Osteocyte (in vitro differentiated cells): Measurements from ENCODE around the gene IL23A. TPM values are rescaled to one million over a fixed set of nuclear protein-coding genes. Genes with fewer than 3 reads are reported as not detected.

Experiments
- DNase-seq: peaks from one replicate; pipeline ENCODE4 v3.0.0; 2021; ENCODE audit warnings: mixed read lengths; ENCODE audit not compliant: unreplicated experiment; ENCODE audit errors: extremely low spot score
- H3K27ac Mint-ChIP-seq: one replicate; pipeline ENCODE4 v1.8.0; 2021; ENCODE audit warnings: mild to moderate bottlenecking, mixed read lengths; ENCODE audit not compliant: unreplicated experiment
- H3K27me3 Mint-ChIP-seq: one replicate; pipeline ENCODE4 v1.8.0; 2021; ENCODE audit warnings: mixed read lengths; ENCODE audit not compliant: unreplicated experiment
- H3K36me3 Mint-ChIP-seq: one replicate; pipeline ENCODE4 v1.8.0; 2021; ENCODE audit warnings: mixed read lengths; ENCODE audit not compliant: unreplicated experiment
- H3K4me1 Mint-ChIP-seq: one replicate; pipeline ENCODE4 v1.8.0; 2021; ENCODE audit warnings: mixed read lengths; ENCODE audit not compliant: unreplicated experiment
- H3K4me3 Mint-ChIP-seq: one replicate; pipeline ENCODE4 v1.8.0; 2021; ENCODE audit warnings: mild to moderate bottlenecking, moderate library complexity, mixed read lengths; ENCODE audit not compliant: unreplicated experiment
- H3K9me3 Mint-ChIP-seq: one replicate; pipeline ENCODE4 v1.8.0; 2021; ENCODE audit warnings: mixed read lengths; ENCODE audit not compliant: unreplicated experiment
- CTCF ChIP-seq: fragments of 200-600 bp; sonication (generic); IDR thresholded peaks from 2 replicates; pipeline ENCODE4 v1.5.0; 2021; ENCODE audit warnings: antibody characterized with exemption, mild to moderate bottlenecking, moderate library complexity
- total RNA-seq: library from RNA; stranded (reverse); gene quantifications from 2 replicates; pipeline ENCODE4 v1.2.1, GENCODE V29; 2021

The IL23A gene
- total RNA-seq, 1 donor from 2014 or later: not detected

- no peaks in the 10 kb centered on the region for H3K27me3 Mint-ChIP-seq
- DNase-seq: no peak
- H3K9me3 Mint-ChIP-seq: no peaks in the 10 kb centered on the region
- H3K4me3 Mint-ChIP-seq: peak overlapping the region; percentile 93
- peak overlapping the region; percentile 97 for H3K27ac Mint-ChIP-seq
- H3K4me1 Mint-ChIP-seq: peaks cover 28% of the 10 kb centered on the region
- TF ChIP-seq CTCF: no peak
- peaks cover 1% of the 10 kb centered on the region for H3K36me3 Mint-ChIP-seq
Observed at GRCh38 chr12:56361487-56362129, 22.9 kb downstream of the IL23A start.

GRCh38 chr12:56362130-56363059 is 23.7 kb downstream of the IL23A start, which contains the start of gene APOF:
TSS of gene APOF (minus strand) at chr12:56362857. CDS start at chr12:56362745, 112 bp downstream.
- Mint-ChIP-seq H3K27me3 (no peaks in the 10 kb centered on the region), H3K36me3 (peaks cover 1% of the 10 kb centered on the region), H3K27ac (peak within 1 kb of the TSS; percentile 97), H3K4me3 (peak within 1 kb of the TSS; percentile 93), H3K9me3 (no peaks in the 10 kb centered on the region), H3K4me1 (peaks cover 27% of the 10 kb centered on the region)
- TF ChIP-seq CTCF: no peak
- DNase-seq: no peak

- no peak for TF ChIP-seq CTCF
- Mint-ChIP-seq H3K4me1 (no peaks in the 10 kb centered on the region), H3K27me3 (peaks cover 9% of the 10 kb centered on the region), H3K36me3 (no peaks in the 10 kb centered on the region), H3K27ac (no peak overlapping the region), H3K4me3 (no peak overlapping the region), H3K9me3 (no peaks in the 10 kb centered on the region)
- no peak for DNase-seq
Observed at GRCh38 chr12:56366948-56367347, 28.3 kb downstream of the IL23A start.

GRCh38 chr12:56373515-56373914 is 34.8 kb downstream of the IL23A start:
- Mint-ChIP-seq H3K4me1 (no peaks in the 10 kb centered on the region), H3K36me3 (no peaks in the 10 kb centered on the region), H3K9me3 (no peaks in the 10 kb centered on the region), H3K27ac (no peak overlapping the region), H3K27me3 (peaks cover 22% of the 10 kb centered on the region), H3K4me3 (no peak overlapping the region)
- TF ChIP-seq CTCF: no peak
- DNase-seq: no peak
